Measurements from ENCODE around the gene GARIN1A.
A peak's percentile ranks its signal among the peaks of the same experiment; 100 is the strongest.

Gene GARIN1A

GRCh38 chr7:128707752-128708151, 35.7 kb downstream of the GARIN1A start:
- TF ChIP-seq SPI1 (IDR thresholded peaks at IDR 0.05; ENCODE audit: borderline replicate concordance, low read depth) (no peak), GABPA (IDR thresholded peaks at IDR 0.05; ENCODE audit: low read depth) (no peak), REST (IDR thresholded peaks at IDR 0.05; ENCODE audit: insufficient replicate concordance, low read depth) (no peak), CTCF (IDR thresholded peaks at IDR 0.05; ENCODE audit: insufficient read depth, low read length) (no peak), POLR2AphosphoS5 (IDR thresholded peaks at IDR 0.05; ENCODE audit: low read depth) (no peak)
- Histone ChIP-seq H3K27ac (replicated peaks) (no peak overlapping the region), H3K27me3 (ENCODE audit: insufficient read depth, poor library complexity, severe bottlenecking) (no peaks in the 10 kb centered on the region), H3K4me3 (replicated peaks; ENCODE audit: insufficient read depth, low read length) (no peak overlapping the region)
- no peak for DNase-seq (ENCODE audit: low read depth in 1 of 2, low spot score in 1 of 2)

- no peaks in the 10 kb centered on the region for H3K27me3 ChIP-seq (ENCODE audit: insufficient read depth, poor library complexity, severe bottlenecking)
- no peak for TF ChIP-seq CTCF (IDR thresholded peaks at IDR 0.05; ENCODE audit: insufficient read depth, low read length)
- TF ChIP-seq POLR2AphosphoS5 (IDR thresholded peaks at IDR 0.05; ENCODE audit: low read depth) = no peak
- H3K4me3 ChIP-seq (replicated peaks; ENCODE audit: insufficient read depth, low read length) = no peak overlapping the region
- no peak for DNase-seq (ENCODE audit: low read depth in 1 of 2, low spot score in 1 of 2)
- H3K27ac ChIP-seq (replicated peaks) = no peak overlapping the region
Measured at GRCh38 chr7:128708235-128708634, 36.1 kb downstream of the GARIN1A start.

GRCh38 chr7:128708824-128709223, 36.7 kb downstream of the GARIN1A start:
- Histone ChIP-seq H3K4me3 (replicated peaks; ENCODE audit: insufficient read depth, low read length) (no peak overlapping the region), H3K27me3 (ENCODE audit: insufficient read depth, poor library complexity, severe bottlenecking) (no peaks in the 10 kb centered on the region), H3K27ac (replicated peaks) (no peak overlapping the region)
- DNase-seq (ENCODE audit: low read depth in 1 of 2, low spot score in 1 of 2) = no peak
- TF ChIP-seq SPI1 (IDR thresholded peaks at IDR 0.05; ENCODE audit: borderline replicate concordance, low read depth) = no peak
- TF ChIP-seq REST (IDR thresholded peaks at IDR 0.05; ENCODE audit: insufficient replicate concordance, low read depth) = no peak
- TF ChIP-seq GABPA (IDR thresholded peaks at IDR 0.05; ENCODE audit: low read depth) = no peak
- no peak for TF ChIP-seq POLR2AphosphoS5 (IDR thresholded peaks at IDR 0.05; ENCODE audit: low read depth)

GRCh38 chr7:128710481-128710880, 38.4 kb downstream of the GARIN1A start:
- DNase-seq (ENCODE audit: low read depth in 1 of 2, low spot score in 1 of 2) = peak; percentile 77 to 88
- Histone ChIP-seq H3K4me3 (replicated peaks; ENCODE audit: insufficient read depth, low read length) (no peak overlapping the region), H3K27ac (replicated peaks) (0 out of 2 replicates have a peak overlapping the region, but pooled peaks have one; percentile 11), H3K27me3 (ENCODE audit: insufficient read depth, poor library complexity, severe bottlenecking) (no peaks in the 10 kb centered on the region)
- TF ChIP-seq CTCF (IDR thresholded peaks at IDR 0.05; ENCODE audit: insufficient read depth, low read length) (no peak), REST (IDR thresholded peaks at IDR 0.05; ENCODE audit: insufficient replicate concordance, low read depth) (no peak), SPI1 (IDR thresholded peaks at IDR 0.05; ENCODE audit: borderline replicate concordance, low read depth) (no peak), POLR2AphosphoS5 (IDR thresholded peaks at IDR 0.05; ENCODE audit: low read depth) (no peak), GABPA (IDR thresholded peaks at IDR 0.05; ENCODE audit: low read depth) (no peak)
